ENCODE results near the gene LRRC4C.
"Not testable (repeated sequence)": the region's sequence is repeated elsewhere in the genome, so short reads cannot be mapped to it uniquely, and the experiment has no call there.

DNA sequence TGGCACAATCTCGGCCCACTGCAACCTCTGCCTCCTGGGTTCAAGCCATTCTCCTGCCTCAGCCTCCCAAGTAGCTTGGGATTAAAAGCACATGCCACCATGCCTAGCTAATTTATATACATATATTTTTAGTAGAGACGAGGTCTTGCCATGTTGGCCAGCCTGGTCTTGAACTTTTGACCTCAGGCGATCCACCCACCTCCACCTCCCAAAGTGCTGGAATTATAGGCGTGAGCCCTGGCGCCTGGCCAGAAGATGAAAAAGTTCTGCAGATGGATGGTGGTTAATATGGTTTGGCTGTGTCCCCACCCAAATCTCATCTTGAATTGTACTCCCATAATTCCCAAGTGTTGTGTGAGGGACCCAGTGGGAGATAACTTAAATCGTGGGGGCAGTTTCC is 937.4 kb downstream of the LRRC4C start:
- TF ChIP-seq, protein P1, sequence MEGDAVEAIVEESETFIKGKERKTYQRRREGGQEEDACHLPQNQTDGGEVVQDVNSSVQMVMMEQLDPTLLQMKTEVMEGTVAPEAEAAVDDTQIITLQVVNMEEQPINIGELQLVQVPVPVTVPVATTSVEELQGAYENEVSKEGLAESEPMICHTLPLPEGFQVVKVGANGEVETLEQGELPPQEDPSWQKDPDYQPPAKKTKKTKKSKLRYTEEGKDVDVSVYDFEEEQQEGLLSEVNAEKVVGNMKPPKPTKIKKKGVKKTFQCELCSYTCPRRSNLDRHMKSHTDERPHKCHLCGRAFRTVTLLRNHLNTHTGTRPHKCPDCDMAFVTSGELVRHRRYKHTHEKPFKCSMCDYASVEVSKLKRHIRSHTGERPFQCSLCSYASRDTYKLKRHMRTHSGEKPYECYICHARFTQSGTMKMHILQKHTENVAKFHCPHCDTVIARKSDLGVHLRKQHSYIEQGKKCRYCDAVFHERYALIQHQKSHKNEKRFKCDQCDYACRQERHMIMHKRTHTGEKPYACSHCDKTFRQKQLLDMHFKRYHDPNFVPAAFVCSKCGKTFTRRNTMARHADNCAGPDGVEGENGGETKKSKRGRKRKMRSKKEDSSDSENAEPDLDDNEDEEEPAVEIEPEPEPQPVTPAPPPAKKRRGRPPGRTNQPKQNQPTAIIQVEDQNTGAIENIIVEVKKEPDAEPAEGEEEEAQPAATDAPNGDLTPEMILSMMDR (IDR thresholded peaks at IDR 0.05), result not testable (repeated sequence)
- not testable (repeated sequence) for TF ChIP-seq ZFX (IDR thresholded peaks at IDR 0.05; ENCODE audit: borderline replicate concordance)

Measured in 22Rv1 (cell line).